Neuronal stem cell (in vitro differentiated cells): Measurements from ENCODE around the gene UTRN.

Experiments used
- DNase-seq: peaks from one replicate; pipeline ENCODE4 v3.0.0-alpha.2; 2013; ENCODE audit warnings: low spot score
- H2AFZ ChIP-seq: one replicate; pipeline ENCODE4 v1.6.1; 2013; ENCODE audit warnings: mild to moderate bottlenecking, low read length, inconsistent platforms
- H2AK5ac ChIP-seq: 2 replicates; pipeline ENCODE4 v1.6.1; 2013; ENCODE audit warnings: low read depth, mild to moderate bottlenecking, inconsistent platforms, low read length, moderate library complexity, mixed read lengths
- H2BK120ac ChIP-seq: 2 replicates; pipeline ENCODE4 v1.6.1; 2013; ENCODE audit warnings: low read depth, mild to moderate bottlenecking, inconsistent platforms, low read length, moderate library complexity, mixed read lengths
- H2BK12ac ChIP-seq: one replicate; pipeline ENCODE4 v1.6.1; 2013; ENCODE audit warnings: low read length, inconsistent platforms
- H2BK15ac ChIP-seq: 2 replicates; pipeline ENCODE4 v1.6.1; 2013; ENCODE audit warnings: mild to moderate bottlenecking, low read length, inconsistent platforms, mixed read lengths
- H2BK5ac ChIP-seq: one replicate; pipeline ENCODE4 v1.6.1; 2013; ENCODE audit warnings: inconsistent platforms, mild to moderate bottlenecking, low read length, moderate library complexity
- H3K14ac ChIP-seq: one replicate; pipeline ENCODE4 v1.6.1; 2013; ENCODE audit warnings: low read length, inconsistent platforms
- H3K18ac ChIP-seq: 2 replicates; pipeline ENCODE4 v1.6.1; 2013; ENCODE audit warnings: low read length, inconsistent platforms
- H3K23ac ChIP-seq: 2 replicates; pipeline ENCODE4 v1.6.1; 2013; ENCODE audit warnings: low read depth, mild to moderate bottlenecking, mixed read lengths, low read length, inconsistent platforms; ENCODE audit not compliant: poor library complexity
- H3K27ac ChIP-seq: replicated peaks from 3 replicates; pipeline ENCODE4 v1.5.1; 2013; ENCODE audit warnings: low read length, inconsistent platforms
- H3K27me3 ChIP-seq, 3 experiments: 2 replicates each; pipeline ENCODE4 v1.6.1; 2013; ENCODE audit warnings: low read length in 3 of 3, mild to moderate bottlenecking in 2 of 3, inconsistent platforms in 1 of 3, low read depth in 1 of 3, mixed read lengths in 1 of 3, moderate library complexity in 1 of 3; ENCODE audit not compliant: control insufficient read depth in 3 of 3, insufficient read depth in 3 of 3
- H3K36me3 ChIP-seq, 2 donors: replicated peaks in 1 of 2; 2 replicates each; pipeline ENCODE4 v1.6.1; 2013; ENCODE audit warnings: low read length in 2 of 2; ENCODE audit not compliant: control insufficient read depth in 2 of 2, insufficient read depth in 2 of 2
- H3K4ac ChIP-seq: 2 replicates; pipeline ENCODE4 v1.6.1; 2013; ENCODE audit warnings: inconsistent platforms, mild to moderate bottlenecking, low read length, moderate library complexity
- H3K4me1 ChIP-seq, 2 donors: 1 replicate in 1 of 2; 2 replicates in 1 of 2; pipeline ENCODE4 v1.6.1; 2013; ENCODE audit warnings: low read length in 2 of 2, low read depth in 1 of 2; ENCODE audit not compliant: control insufficient read depth in 2 of 2, insufficient read depth in 1 of 2
- H3K4me2 ChIP-seq: one replicate; pipeline ENCODE4 v1.6.1; 2013; ENCODE audit warnings: mild to moderate bottlenecking, low read length, inconsistent platforms; ENCODE audit not compliant: insufficient read depth, poor library complexity, severe bottlenecking
- H3K4me3 ChIP-seq, 2 donors: 2 replicates each; pipeline ENCODE4 v1.5.1; 2013; ENCODE audit warnings: low read length in 2 of 2, mild to moderate bottlenecking in 2 of 2, inconsistent platforms in 1 of 2, moderate library complexity in 1 of 2
- H3K79me1 ChIP-seq: one replicate; pipeline ENCODE4 v1.6.1; 2013; ENCODE audit warnings: low read depth, mild to moderate bottlenecking, inconsistent platforms, low read length, moderate library complexity
- H3K9ac ChIP-seq: one replicate; pipeline ENCODE4 v1.6.1; 2013; ENCODE audit warnings: mild to moderate bottlenecking, low read depth, low read length, inconsistent platforms; ENCODE audit not compliant: poor library complexity
- H3K9me3 ChIP-seq, 2 donors: replicated peaks in 1 of 2; 2 replicates each; pipeline versions ENCODE3 to v1.6.1; 2013; ENCODE audit warnings: low read length in 2 of 2, mild to moderate bottlenecking in 2 of 2, inconsistent platforms in 1 of 2, low read depth in 1 of 2, mixed read lengths in 1 of 2, moderate library complexity in 1 of 2; ENCODE audit not compliant: control insufficient read depth in 2 of 2, insufficient read depth in 1 of 2
- H4K8ac ChIP-seq: one replicate; pipeline ENCODE4 v1.6.1; 2013; ENCODE audit warnings: low read depth, mild to moderate bottlenecking, inconsistent platforms, low read length, moderate library complexity
- H4K91ac ChIP-seq: one replicate; pipeline ENCODE4 v1.6.1; 2013; ENCODE audit warnings: low read length, low read depth, mild to moderate bottlenecking, inconsistent platforms; ENCODE audit not compliant: poor library complexity
- WGBS, 2 donors: extraction: QIAGEN DNeasy Blood & Tissue Kit; methylation state at CpG; one replicate each; pipeline ENCODE4 v1.1.7; 2013; ENCODE audit warnings: missing lambda C conversion rate in 2 of 2, mixed read lengths in 1 of 2; ENCODE audit not compliant: insufficient read length in 2 of 2, insufficient replicate concordance in 1 of 2; ENCODE audit errors: extremely low coverage in 2 of 2; 5-methylcytosine and 5-hydroxymethylcytosine counted together

The UTRN gene

GRCh38 chr6:144320741-144321140 is 35.6 kb downstream of the UTRN start:
- no peak overlapping the region for H3K27ac ChIP-seq
- H2BK120ac ChIP-seq = no peak overlapping the region
- no peak overlapping the region for H3K9ac ChIP-seq
- H3K23ac ChIP-seq = no peak overlapping the region
- H4K8ac ChIP-seq = no peak overlapping the region
- no peaks in the 10 kb centered on the region for H3K27me3 ChIP-seq
- H2BK5ac ChIP-seq = no peak overlapping the region
- H3K4me3 ChIP-seq = no peak overlapping the region
- WGBS, 2 donors = no CpG with 5 or more reads among the region's 5 CpGs
- no peak overlapping the region for H2BK12ac ChIP-seq
- no peak overlapping the region for H2BK15ac ChIP-seq
- H3K36me3 ChIP-seq = no peaks in the 10 kb centered on the region
- no peak overlapping the region for H3K4me2 ChIP-seq
- H2AK5ac ChIP-seq = no peak overlapping the region
- H3K9me3 ChIP-seq = peaks cover 0 to 4% of the 10 kb centered on the region in 2 donors
- no peak for DNase-seq
- no peak overlapping the region for H2AFZ ChIP-seq
- H3K18ac ChIP-seq = no peak overlapping the region
- H3K4ac ChIP-seq = no peak overlapping the region
- peaks cover 5 to 7% of the 10 kb centered on the region in 2 donors for H3K4me1 ChIP-seq
- no peak overlapping the region for H4K91ac ChIP-seq
- H3K14ac ChIP-seq = no peak overlapping the region
- H3K79me1 ChIP-seq = no peaks in the 10 kb centered on the region

- Histone ChIP-seq H2BK5ac (no peak overlapping the region), H3K27ac (no peak overlapping the region), H3K4me1 (peaks cover 5 to 7% of the 10 kb centered on the region in 2 donors), H3K23ac (no peak overlapping the region), H2AK5ac (no peak overlapping the region), H3K27me3 (no peaks in the 10 kb centered on the region), H3K4ac (no peak overlapping the region), H3K4me2 (no peak overlapping the region), H4K8ac (no peak overlapping the region), H3K9me3 (peaks cover 0 to 12% of the 10 kb centered on the region in 2 donors), H3K4me3 (no peak overlapping the region), H3K36me3 (no peaks in the 10 kb centered on the region), H3K9ac (no peak overlapping the region), H3K79me1 (no peaks in the 10 kb centered on the region), H2AFZ (no peak overlapping the region), H3K14ac (no peak overlapping the region), H2BK120ac (no peak overlapping the region), H2BK12ac (no peak overlapping the region), H4K91ac (no peak overlapping the region), H3K18ac (no peak overlapping the region), H2BK15ac (no peak overlapping the region)
- DNase-seq = no peak
- WGBS, 2 donors = no CpG with 5 or more reads among the region's 12 CpGs
Measured at GRCh38 chr6:144321839-144322591, 36.9 kb downstream of the UTRN start.

DNA sequence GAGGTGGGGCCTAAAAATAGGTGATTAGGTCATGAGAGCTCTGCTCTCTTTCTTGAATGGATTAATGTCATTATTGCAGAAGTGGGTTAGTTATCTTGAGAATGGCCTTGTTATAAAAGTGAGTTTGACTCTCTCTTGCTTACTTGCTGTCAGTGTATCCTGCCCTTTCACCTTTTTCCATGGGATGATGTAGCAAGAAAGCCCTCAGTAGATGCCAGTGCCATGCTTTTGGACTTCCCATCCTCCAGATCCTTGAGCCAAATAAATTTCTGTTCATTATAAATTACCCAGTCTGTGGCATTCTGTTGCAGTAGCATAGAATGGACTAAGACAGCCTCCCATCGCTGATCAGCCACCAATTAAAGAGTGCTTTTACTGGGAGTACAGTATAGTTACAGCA is 40.1 kb downstream of the UTRN start:
- Histone ChIP-seq H3K27ac (no peak overlapping the region), H2BK120ac (no peak overlapping the region), H3K14ac (no peak overlapping the region), H4K8ac (no peak overlapping the region), H3K23ac (no peak overlapping the region), H3K4me3 (no peak overlapping the region), H3K9ac (no peak overlapping the region), H2BK15ac (no peak overlapping the region), H2AK5ac (no peak overlapping the region), H3K9me3 (peaks cover 0 to 12% of the 10 kb centered on the region in 2 donors), H3K79me1 (no peaks in the 10 kb centered on the region), H3K4me1 (peaks cover 5 to 7% of the 10 kb centered on the region in 2 donors), H3K36me3 (no peaks in the 10 kb centered on the region), H2AFZ (no peak overlapping the region), H3K4me2 (no peak overlapping the region), H3K18ac (no peak overlapping the region), H3K4ac (no peak overlapping the region), H4K91ac (no peak overlapping the region), H2BK12ac (no peak overlapping the region), H2BK5ac (no peak overlapping the region), H3K27me3 (no peaks in the 10 kb centered on the region)
- WGBS, 2 donors = no CpG with 5 or more reads among the region's 1 CpG
- no peak for DNase-seq

- H2BK12ac ChIP-seq = no peak overlapping the region
- no peaks in the 10 kb centered on the region for H3K36me3 ChIP-seq
- WGBS, 2 donors = no CpG with 5 or more reads among the region's 4 CpGs
- H3K9me3 ChIP-seq = peaks cover 0 to 12% of the 10 kb centered on the region in 2 donors
- no peak overlapping the region for H2BK120ac ChIP-seq
- no peak overlapping the region for H2AK5ac ChIP-seq
- no peak for DNase-seq
- no peaks in the 10 kb centered on the region for H3K27me3 ChIP-seq
- H3K79me1 ChIP-seq = no peaks in the 10 kb centered on the region
- no peak overlapping the region for H3K4ac ChIP-seq
- no peak overlapping the region for H3K14ac ChIP-seq
- H3K4me2 ChIP-seq = no peak overlapping the region
- no peak overlapping the region for H2BK15ac ChIP-seq
- no peak overlapping the region for H3K23ac ChIP-seq
- no peak overlapping the region for H2AFZ ChIP-seq
- no peak overlapping the region for H3K4me3 ChIP-seq
- H3K9ac ChIP-seq = no peak overlapping the region
- H3K18ac ChIP-seq = no peak overlapping the region
- H4K91ac ChIP-seq = no peak overlapping the region
- H3K4me1 ChIP-seq = peaks cover 0 to 2% of the 10 kb centered on the region in 2 donors
- no peak overlapping the region for H3K27ac ChIP-seq
- no peak overlapping the region for H2BK5ac ChIP-seq
- H4K8ac ChIP-seq = no peak overlapping the region
Measured at GRCh38 chr6:144326393-144326792, 41.3 kb downstream of the UTRN start.
